HG03196 (cell line): ENCODE measurements around the gene VAV2.

Experiments
- ATAC-seq: cut with Tn5 transposase; IDR thresholded peaks from one replicate; pipeline ENCODE4 v1.9.1; 2021; ENCODE audit not compliant: unreplicated experiment

VAV2 gene

DNA sequence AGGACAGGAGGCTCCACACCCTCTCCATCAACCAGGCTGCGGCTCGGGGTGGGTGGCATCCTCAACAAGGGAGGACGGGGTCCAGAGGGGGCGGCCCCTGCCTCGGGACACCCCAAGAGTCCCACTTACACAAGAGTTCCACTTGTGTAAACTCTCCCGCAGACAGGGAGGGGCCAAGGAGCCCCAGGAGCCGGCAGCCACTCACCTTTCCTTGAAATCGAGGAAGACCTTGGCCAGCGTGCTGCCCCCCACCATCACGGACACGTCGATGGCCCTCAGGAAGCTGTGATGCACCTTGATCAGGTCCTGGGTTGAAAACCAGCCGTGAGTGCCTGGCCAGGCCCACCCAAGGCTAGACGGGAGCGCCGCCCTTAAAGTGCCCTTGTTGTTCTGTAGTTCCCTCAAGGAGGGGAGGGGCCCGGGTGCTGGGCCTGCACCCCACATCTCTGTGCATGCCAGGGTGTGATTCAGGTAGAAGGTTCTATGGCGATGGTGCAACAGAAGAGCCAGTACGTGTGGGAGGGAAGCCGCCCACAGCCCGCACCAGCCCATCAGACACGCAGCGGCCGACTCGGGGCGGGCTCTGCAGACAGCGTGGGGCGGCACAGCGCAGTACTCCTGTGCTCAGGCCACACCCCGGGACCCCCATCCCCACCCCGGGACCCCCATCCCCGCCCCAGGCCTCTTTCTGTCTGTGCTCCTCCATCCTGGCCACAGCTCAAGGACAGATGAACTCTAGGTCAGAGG lies 186.1 kb downstream of the VAV2 start:
- ATAC-seq = no peak

DNA sequence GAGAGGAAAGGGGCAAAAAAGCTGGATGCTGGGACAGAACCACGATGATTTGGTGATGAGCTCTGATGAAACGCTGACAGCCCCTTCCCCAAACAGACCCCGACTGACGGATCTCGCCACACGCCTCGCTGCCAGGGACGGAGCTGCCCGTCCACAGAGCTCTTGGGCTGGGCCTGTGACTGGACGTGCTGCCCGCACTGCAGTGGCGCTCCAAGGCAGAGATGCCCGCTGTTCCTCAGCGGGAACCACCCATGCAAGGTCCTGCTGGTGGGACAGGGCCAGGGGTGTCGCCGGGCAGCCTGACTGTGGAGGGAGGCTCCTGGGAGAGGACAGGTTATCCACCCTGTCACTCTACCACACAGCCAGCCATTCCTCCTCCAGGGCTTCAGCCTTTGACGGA lies 187.9 kb downstream of the VAV2 start:
- ATAC-seq = no peak

DNA sequence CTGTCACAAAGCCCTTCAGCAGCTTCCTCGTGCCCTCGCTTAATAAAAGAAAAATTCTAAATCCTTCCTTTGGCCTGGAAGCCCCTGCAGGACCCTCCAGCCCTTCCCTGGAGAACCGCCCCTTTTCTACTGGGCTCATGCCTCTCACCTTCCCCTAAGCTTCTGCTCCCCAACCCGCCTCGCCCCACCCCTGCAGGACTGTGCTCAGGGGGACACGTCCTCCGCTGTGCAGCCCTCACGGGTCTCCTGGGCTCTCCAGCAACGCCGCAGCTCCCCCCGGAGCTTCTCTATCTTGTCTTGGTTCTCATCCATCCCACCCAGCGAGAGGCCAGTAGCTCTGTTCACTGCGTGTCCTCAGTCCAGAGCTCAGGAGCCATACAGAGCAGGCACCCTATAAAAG lies 188.4 kb downstream of the VAV2 start:
- ATAC-seq = no peak

DNA sequence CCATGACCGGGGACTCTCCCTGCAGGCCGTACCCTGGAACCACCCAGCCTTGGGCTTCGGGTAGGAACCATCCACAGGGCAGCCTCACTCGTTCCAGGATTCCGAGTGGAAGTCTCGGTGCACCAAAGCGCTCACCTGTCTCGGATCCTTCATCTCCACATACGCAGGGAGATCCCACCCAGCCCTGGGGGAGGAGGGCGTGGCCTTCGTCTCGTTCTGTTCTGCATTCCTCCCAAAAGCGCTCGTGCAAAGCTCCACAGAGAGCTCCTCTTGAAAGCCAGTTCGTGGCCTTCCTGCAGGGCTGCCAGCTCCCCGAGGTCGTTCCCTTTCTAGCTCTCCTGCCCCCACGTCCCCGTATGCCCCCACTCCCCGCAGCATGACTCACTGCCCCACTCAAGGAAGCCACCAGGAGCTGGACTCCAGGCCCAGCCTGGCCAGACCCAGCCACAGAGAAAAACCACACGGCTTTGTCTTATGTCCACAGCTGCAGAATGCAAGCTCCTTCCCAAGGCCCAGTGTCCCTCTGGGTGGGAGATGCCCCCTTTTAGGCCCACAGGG lies 189.0 kb downstream of the VAV2 start:
- no peak for ATAC-seq

DNA sequence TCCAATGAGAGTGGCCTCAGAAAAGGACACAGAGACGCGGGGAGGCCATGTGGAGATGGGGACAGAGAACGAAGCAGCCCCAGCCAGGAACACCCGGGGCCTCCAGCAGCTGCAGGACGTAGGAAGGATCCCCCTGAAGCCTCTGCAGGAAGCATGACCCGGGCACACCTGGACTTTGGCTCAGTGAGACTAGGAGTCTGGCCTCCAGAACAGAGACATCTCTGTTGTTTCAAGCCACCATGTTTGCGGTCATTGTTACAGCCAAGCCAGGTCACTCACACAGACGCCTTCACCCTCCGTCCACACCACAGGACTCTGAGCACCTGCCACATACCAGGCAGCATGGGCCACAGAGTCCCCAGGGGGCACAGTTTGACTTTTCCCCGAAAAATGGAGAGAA lies 190.4 kb downstream of the VAV2 start:
- ATAC-seq = no peak

DNA sequence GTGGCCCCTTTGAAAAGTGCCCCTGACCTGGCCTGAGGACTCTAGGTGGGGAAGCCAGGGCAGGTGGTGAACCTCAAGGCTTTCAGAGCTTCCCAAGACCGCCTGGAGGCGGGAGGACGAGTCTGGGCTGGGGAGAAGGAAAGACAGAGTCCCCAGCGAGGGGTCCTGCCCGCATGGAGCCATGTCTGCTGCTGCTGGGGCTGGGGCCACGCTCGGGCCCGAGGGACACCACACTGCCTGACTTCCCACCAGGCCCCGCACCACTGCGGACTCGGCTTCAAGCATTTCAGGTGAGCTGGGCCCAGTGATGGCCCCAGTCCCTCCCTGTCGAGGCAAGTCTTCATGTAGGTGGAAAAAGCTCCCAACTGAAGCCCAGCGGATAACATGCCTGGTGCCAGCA lies 191.9 kb downstream of the VAV2 start:
- no peak for ATAC-seq

DNA sequence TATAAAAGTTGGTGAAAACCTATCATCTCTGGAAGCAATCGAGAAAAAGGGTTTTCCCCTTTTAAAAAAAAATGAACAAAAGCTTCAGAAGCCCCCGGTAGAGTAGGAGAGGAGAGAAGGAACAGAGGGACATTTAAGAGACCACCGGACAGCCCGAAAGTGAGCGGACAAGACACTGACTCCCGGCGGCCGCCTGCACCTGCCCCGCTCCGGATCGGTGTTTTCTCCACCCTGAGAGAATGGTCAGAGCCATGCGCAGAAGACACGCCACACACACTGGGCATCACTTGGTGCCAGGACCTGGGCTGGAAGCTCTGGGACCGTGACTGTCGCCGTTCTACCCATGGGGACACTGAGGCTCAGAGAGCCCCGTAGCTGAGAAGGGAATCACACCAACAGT lies 192.4 kb downstream of the VAV2 start:
- no peak for ATAC-seq

DNA sequence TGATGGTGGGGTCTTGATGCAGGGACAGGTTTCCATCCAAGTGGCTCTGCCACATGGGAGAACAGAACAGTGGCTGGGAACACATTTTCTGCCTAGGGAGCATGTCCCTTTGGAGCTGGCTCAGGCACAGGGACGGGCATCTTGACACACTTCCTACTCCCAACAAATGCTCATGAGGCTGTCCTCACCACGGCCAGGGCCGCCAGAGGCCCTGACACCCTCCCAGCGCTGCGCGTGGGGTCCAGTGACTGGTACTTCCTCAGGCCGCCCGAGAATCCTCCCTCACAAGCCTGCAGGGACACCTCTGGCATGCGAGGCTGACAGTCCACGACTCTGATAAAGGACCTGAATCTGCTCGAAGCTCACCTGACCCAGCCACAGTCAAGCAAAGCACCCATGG lies 193.0 kb downstream of the VAV2 start:
- ATAC-seq = no peak

DNA sequence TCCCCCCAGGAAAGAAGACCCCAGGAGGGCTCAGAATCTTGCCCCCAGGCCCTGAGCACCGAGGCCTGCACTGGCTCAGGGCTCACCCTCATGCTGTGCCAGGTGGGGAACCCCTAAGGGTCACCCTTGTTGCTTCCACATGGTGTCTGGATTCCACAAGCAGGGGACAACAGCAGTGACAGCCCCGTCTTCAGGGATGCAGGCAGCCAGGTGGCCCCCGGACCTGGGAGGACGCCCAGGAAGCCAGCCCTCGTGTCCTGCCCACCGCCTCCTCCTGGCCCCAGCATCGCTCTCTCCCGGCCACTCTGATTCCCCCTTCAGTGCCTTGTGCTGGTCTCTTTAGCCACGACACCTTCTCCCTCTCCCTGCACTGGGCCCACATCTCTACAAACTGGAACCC lies 194.0 kb downstream of the VAV2 start:
- ATAC-seq = no peak

DNA sequence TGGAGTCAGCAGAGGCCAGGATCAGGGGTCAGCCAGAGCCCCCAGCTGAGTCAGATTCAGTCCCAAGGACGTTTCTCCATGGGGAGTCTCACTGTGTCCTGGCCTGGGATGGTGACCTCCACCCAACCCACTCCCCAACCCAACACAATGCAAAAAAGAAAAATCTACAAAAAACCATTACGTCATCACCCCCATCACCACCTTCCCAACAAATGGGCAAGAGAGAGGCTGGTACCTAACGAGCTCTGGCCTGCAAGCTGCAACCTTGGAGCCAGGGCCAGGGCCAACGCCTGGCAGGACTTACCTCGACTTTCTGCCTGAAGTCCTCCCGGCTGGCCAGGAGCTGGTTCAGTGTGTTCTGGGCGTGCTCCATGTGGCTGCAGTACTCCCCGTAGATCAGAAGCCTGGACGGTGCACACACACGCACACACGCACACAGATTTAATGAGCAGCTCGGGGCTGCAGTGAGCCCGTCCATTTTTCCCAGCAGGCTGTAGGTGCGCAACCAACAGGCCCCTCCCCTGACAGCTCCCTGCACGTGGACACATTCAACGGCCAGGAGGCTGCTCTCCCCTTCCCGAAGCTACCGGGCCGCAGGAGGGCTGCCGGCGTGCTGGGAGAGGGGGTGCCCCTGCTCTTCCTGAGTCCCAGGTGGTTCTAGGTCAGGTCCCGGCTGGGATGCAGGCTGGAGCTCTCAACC lies 194.6 kb downstream of the VAV2 start:
- ATAC-seq = no peak

DNA sequence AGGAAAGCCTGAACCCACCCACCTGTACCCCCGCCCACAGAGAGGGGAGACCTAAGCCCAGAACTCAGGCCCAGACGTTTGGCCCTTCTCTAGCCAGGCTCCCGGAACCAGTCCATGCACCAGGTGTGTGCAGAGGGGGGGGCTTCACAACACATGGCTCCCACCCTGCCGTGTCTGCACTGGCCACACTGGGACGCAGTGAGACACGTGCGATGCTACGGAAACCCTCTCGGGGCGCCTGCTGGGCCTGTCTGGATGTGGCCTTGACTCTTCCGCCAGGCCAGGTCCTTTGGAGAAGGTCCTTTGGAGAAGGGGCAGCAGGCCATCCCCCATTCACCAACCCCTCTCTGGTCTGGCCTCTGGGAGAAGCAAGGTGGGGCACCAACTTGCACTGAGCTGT lies 195.6 kb downstream of the VAV2 start:
- ATAC-seq = no peak

DNA sequence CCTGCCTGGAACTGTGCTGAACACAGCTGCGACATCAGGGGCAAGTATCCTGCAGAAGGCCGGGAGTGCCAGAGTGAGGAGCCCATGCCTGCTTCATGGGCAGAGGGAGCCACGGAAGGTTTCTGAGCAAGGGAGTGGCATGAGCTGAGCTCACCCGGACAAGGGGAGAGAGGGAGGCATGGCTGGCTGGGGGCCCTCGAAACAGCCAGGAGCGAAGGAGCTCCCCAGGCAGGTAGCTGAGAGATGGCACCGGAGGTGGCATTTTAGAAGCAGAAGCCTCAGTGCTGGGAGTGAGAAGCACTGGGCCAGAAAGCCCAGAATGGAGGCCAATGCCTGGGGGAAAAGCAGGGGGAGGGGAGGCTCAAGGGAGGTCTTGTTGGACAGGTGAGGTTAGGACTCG lies 197.1 kb downstream of the VAV2 start:
- no peak for ATAC-seq

DNA sequence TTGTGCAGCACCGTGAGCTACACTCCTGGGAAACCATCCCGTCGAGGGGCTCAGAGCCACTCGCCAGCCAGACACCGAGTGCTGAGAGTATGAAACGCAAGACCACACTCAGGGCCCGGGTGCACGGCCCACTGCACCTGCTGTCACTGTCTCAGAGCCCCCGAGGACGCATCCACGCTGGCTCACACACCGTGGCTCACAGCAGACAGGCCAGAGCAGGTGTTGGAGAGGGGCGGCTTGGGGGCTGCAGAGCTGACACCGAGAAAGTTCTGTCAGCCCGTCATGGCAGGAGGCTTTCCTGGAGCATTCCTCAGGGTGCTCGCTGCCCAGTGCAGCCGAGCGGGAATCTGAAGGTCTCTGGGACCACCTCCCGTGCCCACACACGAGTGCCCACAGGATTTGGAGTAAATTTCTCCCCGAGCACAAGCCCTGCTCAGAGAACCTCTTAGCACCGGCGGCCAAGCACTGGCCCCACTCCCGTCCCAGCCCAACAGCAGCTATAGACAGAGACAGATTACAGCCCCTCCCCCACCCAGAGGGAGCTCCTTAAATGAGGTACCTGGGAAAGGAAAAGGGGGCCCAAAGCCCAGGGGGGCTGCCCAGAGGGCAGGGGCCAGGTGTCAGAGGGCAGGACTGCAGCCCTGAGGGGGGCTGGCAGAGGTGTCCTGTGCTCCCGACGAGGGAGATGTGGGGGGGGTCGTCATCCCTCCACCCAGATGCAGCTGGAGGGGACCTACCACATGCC lies 197.9 kb downstream of the VAV2 start:
- no peak for ATAC-seq

DNA sequence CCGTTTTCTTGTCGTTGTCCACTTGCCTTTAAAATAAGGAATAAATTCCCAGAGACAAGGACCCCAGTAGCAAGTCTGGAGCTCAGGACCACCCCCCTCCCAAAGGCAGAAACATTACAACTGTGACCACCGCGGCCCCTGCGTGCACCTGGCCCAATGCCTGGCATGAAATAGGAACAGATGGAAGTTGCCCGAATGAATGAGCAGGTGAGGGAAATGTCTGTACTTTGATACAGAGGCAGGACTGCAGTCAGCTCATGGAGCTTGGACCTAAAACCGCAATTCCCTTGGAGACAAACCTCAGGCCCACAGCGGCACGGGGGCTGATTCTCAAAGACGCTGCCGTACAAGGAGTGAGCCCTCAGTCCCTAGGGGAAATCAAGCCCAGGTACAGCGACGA lies 198.7 kb downstream of the VAV2 start:
- no peak for ATAC-seq

DNA sequence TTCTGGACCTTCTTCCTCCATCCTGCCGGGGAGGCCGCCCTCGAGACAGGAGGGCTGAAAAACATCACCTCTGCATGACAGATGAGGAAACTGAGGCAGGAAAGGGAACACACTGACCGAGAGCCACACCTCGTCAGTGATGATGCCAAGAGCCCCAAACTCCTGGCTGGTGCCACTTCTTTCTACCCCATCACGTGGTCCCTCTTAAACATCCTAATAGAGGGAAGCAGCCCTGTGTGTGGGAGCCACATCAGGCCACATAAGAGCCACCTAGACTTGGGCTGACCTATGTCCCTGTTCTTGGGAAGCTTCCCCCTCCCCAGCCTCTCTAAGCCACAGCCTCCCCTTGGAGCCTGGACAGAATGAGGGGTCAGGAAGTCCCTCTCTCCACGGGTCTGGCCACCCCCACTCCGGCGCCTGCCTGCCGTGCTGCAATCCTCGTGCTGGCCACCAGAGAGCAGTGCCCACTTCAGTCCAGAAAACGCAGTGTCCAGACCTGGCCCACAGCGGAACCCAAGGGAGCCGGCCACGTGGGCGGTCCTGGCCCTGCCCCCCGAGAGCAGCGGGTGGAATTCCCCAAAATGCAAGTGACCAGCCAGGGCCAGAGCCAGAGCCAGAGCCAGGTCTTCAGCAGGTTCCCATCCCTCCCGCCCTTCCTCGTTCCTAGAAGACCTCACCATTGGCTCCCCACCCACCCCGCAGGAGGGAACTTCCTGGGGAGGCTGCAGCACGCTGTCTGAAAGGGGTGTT lies 199.2 kb downstream of the VAV2 start:
- ATAC-seq = peak; percentile 58

DNA sequence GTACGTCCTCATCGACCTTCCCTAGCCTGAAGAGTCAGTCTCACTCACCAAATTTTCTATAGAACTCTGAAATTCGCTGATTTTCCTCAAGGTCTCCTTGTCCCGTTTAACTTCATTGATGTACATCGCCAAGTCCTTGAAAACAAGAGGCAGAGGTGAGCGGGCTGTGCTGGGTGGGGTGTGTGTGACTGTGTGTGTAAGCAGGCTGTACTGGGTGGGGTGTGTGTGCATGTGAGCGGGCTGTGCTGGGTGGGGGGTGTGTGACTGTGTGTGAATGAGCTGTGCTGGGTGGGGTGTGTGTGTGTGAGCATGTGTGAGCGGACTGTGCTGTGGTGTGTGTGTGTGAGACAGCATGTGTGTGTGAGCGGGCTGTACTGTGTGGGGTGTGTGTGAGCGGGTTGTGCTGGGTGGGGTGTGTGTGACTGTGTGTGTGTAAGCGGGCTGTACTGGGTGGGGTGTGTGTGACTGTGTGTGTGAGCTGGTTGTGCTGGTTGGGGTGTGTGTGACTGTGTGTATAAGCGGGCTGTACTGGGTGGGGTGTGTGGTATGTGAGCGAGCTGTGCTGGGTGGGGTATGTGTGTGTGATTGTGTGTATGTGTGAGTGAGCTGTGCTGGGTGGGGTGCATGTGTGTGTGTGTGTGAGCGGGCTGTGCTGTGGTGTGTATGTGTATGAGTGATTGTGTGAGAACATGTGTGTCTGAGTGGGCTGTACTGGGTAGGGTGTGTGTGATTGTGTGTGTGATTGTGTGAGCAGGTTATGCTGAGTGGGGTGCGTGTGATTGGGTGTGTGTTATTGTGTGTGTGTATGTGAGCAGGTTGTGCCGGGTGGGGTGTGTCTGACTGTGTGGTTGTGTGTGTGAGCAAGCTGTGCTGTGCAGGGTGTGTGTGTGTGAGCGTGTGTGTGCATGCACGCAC lies 200.1 kb downstream of the VAV2 start:
- ATAC-seq = no peak

DNA sequence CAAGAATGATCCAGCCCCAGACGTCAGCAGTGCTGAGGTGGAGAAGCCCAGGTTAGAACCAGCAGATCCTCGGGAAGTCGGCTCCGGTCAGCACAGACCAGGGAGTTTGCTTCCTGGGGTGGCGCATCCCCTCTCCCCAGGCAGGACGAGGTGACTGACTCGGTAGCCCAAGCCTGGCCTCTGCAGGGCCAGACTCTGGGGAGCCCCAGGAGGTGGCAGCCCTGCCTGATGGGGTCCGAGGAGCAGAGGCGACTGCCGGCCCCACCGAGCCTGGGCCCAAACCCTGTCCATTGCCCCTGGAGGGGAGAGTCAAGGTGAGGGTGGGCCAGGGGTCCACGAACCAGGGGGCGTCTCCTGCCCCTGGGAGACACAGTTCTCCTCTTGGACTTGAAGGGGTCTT lies 201.1 kb downstream of the VAV2 start:
- ATAC-seq = no peak

DNA sequence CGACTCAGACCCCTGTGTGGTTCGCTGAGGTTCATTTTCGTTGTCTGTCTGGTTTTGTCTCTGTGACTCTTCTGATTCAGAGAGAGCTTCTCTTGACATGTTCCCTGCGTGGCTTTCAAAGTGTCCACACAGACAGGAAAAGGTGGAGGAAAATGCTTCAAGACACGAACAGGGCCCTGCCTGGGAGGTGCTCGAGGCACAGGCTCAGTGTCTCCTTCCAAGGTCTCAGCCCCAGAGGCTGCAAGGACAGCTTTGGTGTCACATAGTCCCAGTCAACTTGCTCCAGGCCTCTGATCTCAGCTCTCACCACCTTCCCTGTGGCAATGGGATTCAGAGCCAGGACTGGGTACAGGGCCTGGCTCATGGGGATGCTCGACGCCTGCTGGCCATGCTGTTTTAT lies 202.3 kb downstream of the VAV2 start:
- no peak for ATAC-seq

DNA sequence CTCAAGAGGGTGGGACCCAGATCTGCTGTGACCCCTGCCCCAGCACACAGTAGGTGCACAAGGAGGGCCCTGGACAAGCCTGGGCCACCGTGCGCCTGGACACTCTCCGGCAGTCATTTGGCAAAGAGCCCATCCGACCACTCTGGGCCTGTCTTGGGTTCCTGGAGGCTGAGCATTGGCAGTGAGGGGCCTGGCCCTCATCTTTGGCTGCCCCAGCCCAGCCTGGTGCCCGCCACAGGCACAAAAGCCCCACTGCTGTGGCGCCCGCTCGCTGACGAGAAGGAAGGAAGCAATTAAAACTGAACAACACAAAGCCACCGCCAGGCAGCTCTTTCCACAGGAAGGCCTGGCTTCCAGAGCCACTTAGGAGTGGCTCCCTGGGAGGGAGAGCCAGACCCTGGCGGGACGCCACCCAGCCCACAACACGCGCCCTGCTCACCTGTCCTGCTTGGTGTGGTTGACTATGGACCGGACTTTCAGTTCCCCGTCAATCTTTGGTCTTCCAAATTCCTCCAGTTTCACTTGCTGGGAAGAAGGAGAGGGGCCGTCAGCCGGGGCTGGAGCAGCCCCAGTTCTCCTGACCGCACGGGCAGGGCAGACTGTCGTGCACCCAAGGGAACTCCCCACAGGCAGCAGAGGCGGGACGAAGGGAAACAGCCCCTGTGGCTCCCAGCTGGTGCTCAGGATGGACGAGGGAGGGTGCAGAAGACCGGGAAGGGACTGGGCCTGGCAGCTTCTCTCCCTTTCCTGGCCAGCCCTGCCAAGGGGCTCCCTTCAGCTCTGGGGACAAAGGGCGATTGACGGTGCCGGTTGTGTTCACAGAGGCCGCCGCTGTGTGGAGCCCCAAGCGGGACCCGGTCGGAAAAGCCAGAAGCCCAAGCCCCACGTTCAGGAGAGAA lies 203.1 kb downstream of the VAV2 start:
- no peak for ATAC-seq
